OCI-LY1 (cell line): ENCODE measurements around the gene OR5A1.

Source experiments
- H2AFZ ChIP-seq: fragments of 200-600 bp; sonication (generic), shearing (Covaris generic); 2 replicates; pipeline ENCODE4 v1.6.0; 2014; ENCODE audit warnings: antibody characterized with exemption, mild to moderate bottlenecking, low read length
- H3F3A ChIP-seq: fragments of 200-600 bp; sonication (generic), shearing (Covaris generic); 2 replicates; pipeline ENCODE4 v1.6.0; 2014; ENCODE audit warnings: mild to moderate bottlenecking, antibody characterized with exemption, low read length, moderate library complexity; ENCODE audit not compliant: insufficient read depth
- H3K27ac ChIP-seq: fragments of 200-600 bp; sonication (generic); 2 replicates; pipeline ENCODE4 v1.5.1; 2014; ENCODE audit warnings: low read length, mixed run types, mild to moderate bottlenecking, low read depth; ENCODE audit not compliant: poor library complexity, severe bottlenecking
- H3K27me3 ChIP-seq: fragments of 200-600 bp; sonication (generic); 2 replicates; pipeline ENCODE4 v1.6.0; 2014; ENCODE audit warnings: antibody characterized with exemption, mild to moderate bottlenecking, low read length, moderate library complexity; ENCODE audit not compliant: insufficient read depth
- H3K36me3 ChIP-seq: fragments of 200-600 bp; sonication (generic); 2 replicates; pipeline ENCODE4 v1.6.1; 2014; ENCODE audit warnings: mild to moderate bottlenecking, antibody characterized with exemption, low read length, moderate library complexity, mixed read lengths; ENCODE audit not compliant: insufficient read depth
- H3K4me1 ChIP-seq: fragments of 200-600 bp; sonication (generic); 2 replicates; pipeline ENCODE4 v1.5.1; 2014; ENCODE audit warnings: mild to moderate bottlenecking, low read length, moderate library complexity; ENCODE audit not compliant: insufficient read depth, severe bottlenecking
- H3K4me2 ChIP-seq: fragments of 200-600 bp; sonication (generic), shearing (Covaris generic); 2 replicates; pipeline ENCODE4 v1.6.1; 2014; ENCODE audit warnings: low read length
- H3K4me3 ChIP-seq: fragments of 200-600 bp; sonication (generic); 2 replicates; pipeline ENCODE4 v1.5.1; 2014; ENCODE audit warnings: low read length, low read depth, mild to moderate bottlenecking, mixed read lengths; ENCODE audit not compliant: poor library complexity, severe bottlenecking
- H3K79me2 ChIP-seq: fragments of 200-600 bp; shearing (Covaris generic); 2 replicates; pipeline ENCODE4 v1.6.1; 2016; ENCODE audit warnings: mixed run types, low read length, mixed read lengths; ENCODE audit not compliant: insufficient read depth
- H3K9ac ChIP-seq: fragments of 200-600 bp; sonication (generic), shearing (Covaris generic); 2 replicates; pipeline ENCODE4 v1.6.1; 2014; ENCODE audit warnings: mild to moderate bottlenecking, low read length, mixed read lengths
- H3K9me2 ChIP-seq: fragments of 200-600 bp; sonication (generic), shearing (Covaris generic); 2 replicates; pipeline ENCODE4 v1.6.1; 2014; ENCODE audit warnings: low read depth, mild to moderate bottlenecking, low read length, mixed read lengths
- H3K9me3 ChIP-seq: fragments of 200-600 bp; shearing (Covaris generic); 2 replicates; pipeline ENCODE4 v1.6.1; 2014; ENCODE audit warnings: low read length, mixed read lengths
- H4K20me1 ChIP-seq: fragments of 200-600 bp; sonication (generic), shearing (Covaris generic); 2 replicates; pipeline ENCODE4 v1.6.0; 2016; ENCODE audit warnings: mild to moderate bottlenecking, low read length; ENCODE audit not compliant: insufficient read depth
- EZH2 ChIP-seq: fragments of 200-600 bp; sonication (generic), shearing (Covaris generic); IDR thresholded peaks from 2 replicates; pipeline ENCODE4 v1.8.0; 2017; ENCODE audit warnings: borderline replicate concordance, mixed run types, mild to moderate bottlenecking, antibody characterized with exemption, low read length, moderate library complexity, mixed read lengths
- TF ChIP-seq, protein P1 (sequence below): fragments of 200-600 bp; sonication (generic), shearing (Covaris generic); IDR thresholded peaks from 2 replicates; pipeline ENCODE4 v1.5.1; 2017; ENCODE audit warnings: mild to moderate bottlenecking, antibody characterized with exemption, low read length, moderate library complexity, mixed read lengths

Gene OR5A1

DNA sequence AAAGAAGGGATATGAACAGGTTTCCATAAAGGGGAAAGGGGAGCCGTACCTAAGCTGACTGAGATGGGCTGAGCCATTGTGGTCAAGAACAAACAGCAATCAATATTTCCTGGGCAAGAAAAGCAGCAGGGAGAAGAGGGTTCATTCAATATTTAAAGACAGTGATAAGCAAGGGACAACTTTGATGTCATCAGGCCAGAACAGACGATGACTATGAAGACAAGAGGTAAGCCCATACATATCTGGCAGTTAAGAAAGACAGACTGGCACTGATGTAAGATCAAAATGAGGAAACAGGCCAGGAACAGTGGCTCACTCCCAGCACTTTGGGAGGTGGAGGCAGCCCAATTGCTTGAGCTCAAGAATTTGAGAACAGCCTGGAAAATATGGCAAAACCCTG lies 12.4 kb upstream of the OR5A1 start:
- H3K4me1 ChIP-seq = no peaks in the 10 kb centered on the region
- H3K9me3 ChIP-seq = no peaks in the 10 kb centered on the region
- no peak overlapping the region for H2AFZ ChIP-seq
- no peak overlapping the region for H3K4me3 ChIP-seq
- no peaks in the 10 kb centered on the region for H4K20me1 ChIP-seq
- H3F3A ChIP-seq = no peaks in the 10 kb centered on the region
- H3K9me2 ChIP-seq = no peaks in the 10 kb centered on the region
- TF ChIP-seq EZH2 = no peak
- TF ChIP-seq, protein P1, sequence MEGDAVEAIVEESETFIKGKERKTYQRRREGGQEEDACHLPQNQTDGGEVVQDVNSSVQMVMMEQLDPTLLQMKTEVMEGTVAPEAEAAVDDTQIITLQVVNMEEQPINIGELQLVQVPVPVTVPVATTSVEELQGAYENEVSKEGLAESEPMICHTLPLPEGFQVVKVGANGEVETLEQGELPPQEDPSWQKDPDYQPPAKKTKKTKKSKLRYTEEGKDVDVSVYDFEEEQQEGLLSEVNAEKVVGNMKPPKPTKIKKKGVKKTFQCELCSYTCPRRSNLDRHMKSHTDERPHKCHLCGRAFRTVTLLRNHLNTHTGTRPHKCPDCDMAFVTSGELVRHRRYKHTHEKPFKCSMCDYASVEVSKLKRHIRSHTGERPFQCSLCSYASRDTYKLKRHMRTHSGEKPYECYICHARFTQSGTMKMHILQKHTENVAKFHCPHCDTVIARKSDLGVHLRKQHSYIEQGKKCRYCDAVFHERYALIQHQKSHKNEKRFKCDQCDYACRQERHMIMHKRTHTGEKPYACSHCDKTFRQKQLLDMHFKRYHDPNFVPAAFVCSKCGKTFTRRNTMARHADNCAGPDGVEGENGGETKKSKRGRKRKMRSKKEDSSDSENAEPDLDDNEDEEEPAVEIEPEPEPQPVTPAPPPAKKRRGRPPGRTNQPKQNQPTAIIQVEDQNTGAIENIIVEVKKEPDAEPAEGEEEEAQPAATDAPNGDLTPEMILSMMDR = no peak
- H3K79me2 ChIP-seq = no peaks in the 10 kb centered on the region
- H3K27me3 ChIP-seq = no peaks in the 10 kb centered on the region
- no peak overlapping the region for H3K4me2 ChIP-seq
- no peak overlapping the region for H3K27ac ChIP-seq
- H3K36me3 ChIP-seq = no peaks in the 10 kb centered on the region
- H3K9ac ChIP-seq = no peak overlapping the region

DNA sequence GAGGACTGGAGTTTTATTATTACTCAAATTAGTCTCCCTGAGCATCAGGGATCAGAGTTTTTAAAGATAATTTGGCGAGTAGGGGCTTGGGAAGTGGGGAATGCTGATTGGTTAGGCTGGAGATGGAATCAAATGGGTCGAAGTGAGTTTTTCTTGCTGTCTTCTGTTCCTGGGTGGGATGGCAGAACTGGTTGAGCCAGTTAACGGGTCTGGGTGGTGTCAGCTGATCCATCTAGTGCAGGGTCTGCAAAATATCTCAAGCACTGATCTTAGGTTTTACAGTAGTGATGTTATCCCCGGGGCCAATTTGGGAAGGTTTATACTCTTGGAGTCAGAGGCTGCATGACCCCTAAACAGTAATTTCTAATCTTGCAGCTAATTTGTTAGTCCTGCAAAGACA lies 11.1 kb upstream of the OR5A1 start:
- TF ChIP-seq, protein P1 = no peak
- no peak for TF ChIP-seq EZH2
- H3K9me3 ChIP-seq = no peaks in the 10 kb centered on the region
- H4K20me1 ChIP-seq = no peaks in the 10 kb centered on the region
- no peaks in the 10 kb centered on the region for H3K36me3 ChIP-seq
- no peak overlapping the region for H3K27ac ChIP-seq
- H3K79me2 ChIP-seq = no peaks in the 10 kb centered on the region
- no peaks in the 10 kb centered on the region for H3K4me1 ChIP-seq
- no peak overlapping the region for H3K4me2 ChIP-seq
- no peaks in the 10 kb centered on the region for H3K9me2 ChIP-seq
- no peak overlapping the region for H3K9ac ChIP-seq
- H3K4me3 ChIP-seq = no peak overlapping the region
- H3F3A ChIP-seq = no peaks in the 10 kb centered on the region
- no peak overlapping the region for H2AFZ ChIP-seq
- H3K27me3 ChIP-seq = no peaks in the 10 kb centered on the region

DNA sequence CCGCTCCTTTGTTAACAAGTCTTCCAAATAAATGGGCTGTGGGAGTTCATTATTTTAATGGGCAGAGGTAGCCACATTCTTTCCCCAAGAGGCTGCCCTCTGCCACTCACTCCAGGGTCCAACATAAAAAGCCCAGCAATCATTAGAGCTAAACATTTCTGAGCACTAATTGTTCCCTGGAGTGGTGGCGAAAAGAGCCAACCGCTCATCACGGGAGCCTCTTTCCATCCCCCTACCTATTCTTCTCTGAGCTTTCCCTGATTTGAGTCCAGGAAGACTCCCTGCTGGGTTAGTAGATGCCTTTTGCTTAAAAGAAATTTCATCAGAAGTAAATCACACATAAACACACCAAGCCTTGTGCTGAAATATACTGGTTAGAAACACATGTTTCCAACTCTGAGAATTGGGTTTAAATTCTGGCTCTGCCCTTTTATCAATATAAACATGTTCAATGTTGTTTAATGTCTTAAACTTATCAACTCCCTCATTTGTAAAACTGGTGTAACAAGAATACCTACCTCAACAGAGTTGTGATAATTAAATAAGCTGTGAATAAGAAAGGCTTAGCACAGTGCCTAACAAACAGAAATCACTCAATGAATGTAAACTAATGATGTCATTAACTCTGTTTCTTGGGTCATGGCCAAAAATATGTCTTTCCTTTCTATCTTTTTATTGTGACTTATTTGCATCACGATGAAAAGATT lies 9.8 kb upstream of the OR5A1 start, which contains the start of gene OR5A2:
OR5A2 (minus strand) TSS at position 53 of the 707 bp plus-strand sequence. CDS start 3,460 bp downstream, outside the sequence.
- Histone ChIP-seq H3K79me2 (no peaks in the 10 kb centered on the region), H3K4me2 (no peak within 1 kb of the TSS), H4K20me1 (no peaks in the 10 kb centered on the region), H3K27ac (no peak within 1 kb of the TSS), H3K27me3 (no peaks in the 10 kb centered on the region), H3K4me1 (no peaks in the 10 kb centered on the region), H2AFZ (no peak within 1 kb of the TSS), H3F3A (no peaks in the 10 kb centered on the region), H3K9me2 (no peaks in the 10 kb centered on the region), H3K4me3 (no peak within 1 kb of the TSS), H3K9me3 (no peaks in the 10 kb centered on the region), H3K9ac (no peak within 1 kb of the TSS), H3K36me3 (no peaks in the 10 kb centered on the region)
- TF ChIP-seq, protein P1 = no peak
- TF ChIP-seq EZH2 = no peak
